Activated CD8-positive, alpha-beta T cell treated with anti-CD3 and anti-CD28 coated beads for 36 hours (primary cell): ENCODE measurements around the gene SMTNL1. TPM values are rescaled to one million over a fixed set of nuclear protein-coding genes. Genes with fewer than 3 reads are reported as not detected.

Experiments
- ATAC-seq: fragments of 200-7000 bp; cut with Tn5 transposase; one replicate; pipeline ENCODE4 v1.10.0; 2021; ENCODE audit warnings: mild to moderate bottlenecking, moderate library complexity
- CTCF ChIA-PET: fragments of 350-600 bp; sonication (Branson Sonifier 250); formaldehyde crosslinking; loops from one replicate; lab custom pipeline; 2021; ENCODE audit warnings: antibody characterized with exemption; lab: Charles Lee
- POLR2A ChIA-PET: fragments of 350-600 bp; sonication (Branson Sonifier 250); formaldehyde crosslinking; loops from one replicate; lab custom pipeline; 2021; ENCODE audit warnings: antibody characterized with exemption; lab: Charles Lee
- DNase-seq: peaks from one replicate; pipeline ENCODE4 v3.0.0-alpha.2; 2020
- H3K27ac Mint-ChIP-seq: one replicate; pipeline ENCODE4 v1.8.0; 2021; ENCODE audit warnings: mild to moderate bottlenecking, mixed read lengths
- H3K27me3 Mint-ChIP-seq: one replicate; pipeline ENCODE4 v1.8.0; 2021; ENCODE audit warnings: mixed read lengths
- H3K36me3 Mint-ChIP-seq: one replicate; pipeline ENCODE4 v1.8.0; 2021; ENCODE audit warnings: low read depth, mixed read lengths
- H3K4me1 Mint-ChIP-seq: one replicate; pipeline ENCODE4 v1.8.0; 2021; ENCODE audit warnings: low read depth, mixed read lengths
- H3K4me3 Mint-ChIP-seq: one replicate; pipeline ENCODE4 v1.8.0; 2021; ENCODE audit warnings: mild to moderate bottlenecking, moderate library complexity, mixed read lengths
- H3K9me3 Mint-ChIP-seq: one replicate; pipeline ENCODE4 v1.8.0; 2021; ENCODE audit warnings: mixed read lengths
- CTCF ChIP-seq: fragments of 200-600 bp; IDR thresholded peaks from one replicate; pipeline ENCODE4 v1.8.0; 2022; ENCODE audit warnings: antibody characterized with exemption, mild to moderate bottlenecking
- intact Hi-C: fragments of 100-400 bp; cut with micrococcal nuclease; formaldehyde crosslinking; loops from one replicate; pipeline ENCODE4 v1.10.0; 2022
- total RNA-seq, 2 experiments: library from RNA; stranded (reverse); gene quantifications; one replicate each; pipeline ENCODE4 v1.2.3, GENCODE V29; 2021

The SMTNL1 gene
- total RNA-seq, 2 experiments from 2014 or later = not detected

DNA sequence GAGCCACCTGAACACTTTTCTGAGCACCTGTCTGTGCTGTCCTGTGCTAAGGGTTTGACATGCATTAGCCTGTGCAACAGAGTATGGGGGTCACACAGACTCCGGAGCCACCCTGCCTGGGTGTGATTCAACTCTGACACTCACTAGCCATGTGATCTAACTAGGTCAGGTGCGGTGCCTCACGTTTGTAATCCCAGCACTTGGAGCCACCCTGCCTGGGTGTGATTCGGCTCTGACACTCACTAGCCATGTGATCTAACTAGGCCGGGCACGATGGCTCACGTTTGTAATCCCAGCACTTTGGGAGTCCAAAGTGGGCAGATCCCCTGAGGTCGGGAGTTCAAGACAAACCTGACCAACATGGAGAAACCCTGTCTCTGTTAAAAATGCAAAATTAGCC is 18.6 kb downstream of the SMTNL1 start:
- no peaks in the 10 kb centered on the region for H3K27me3 Mint-ChIP-seq
- H3K27ac Mint-ChIP-seq = no peak overlapping the region
- ChIA-PET POLR2A (no interaction called here), CTCF (no interaction called here)
- H3K36me3 Mint-ChIP-seq = peaks cover 48% of the 10 kb centered on the region
- DNase-seq (no peak), ATAC-seq (no peak)
- H3K4me1 Mint-ChIP-seq = peaks cover 4% of the 10 kb centered on the region
- intact Hi-C loops = no loop called here
- TF ChIP-seq CTCF = no peak
- H3K9me3 Mint-ChIP-seq = no peaks in the 10 kb centered on the region
- no peak overlapping the region for H3K4me3 Mint-ChIP-seq

DNA sequence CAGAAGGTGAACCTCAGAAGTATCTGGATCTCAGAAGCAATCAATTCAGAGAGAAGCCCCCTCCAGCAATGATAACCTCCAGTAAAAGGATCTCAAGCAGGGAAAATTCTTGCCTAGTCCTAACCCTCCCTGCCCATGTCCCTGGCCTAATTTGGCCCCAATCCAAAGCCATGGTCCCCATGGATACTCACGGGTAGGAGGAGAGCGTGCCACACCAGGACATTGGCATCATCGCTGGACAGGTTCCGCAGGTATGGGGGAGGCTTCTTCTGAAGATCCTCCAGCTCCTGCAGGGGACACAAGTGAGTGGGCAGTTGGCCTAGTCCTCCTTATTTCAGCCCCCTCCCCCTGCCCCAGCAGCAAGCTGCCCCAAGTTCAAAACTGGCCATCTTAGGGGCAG is 22.8 kb downstream of the SMTNL1 start:
- CTCF ChIA-PET = interaction anchor here (0.7 to 1.5 kb wide), 4 partner anchors 12 to 89 kb away, joined by 3 read pairs; no protein-coding TSS in a partner anchor
- H3K36me3 Mint-ChIP-seq = peaks cover 38% of the 10 kb centered on the region

DNA sequence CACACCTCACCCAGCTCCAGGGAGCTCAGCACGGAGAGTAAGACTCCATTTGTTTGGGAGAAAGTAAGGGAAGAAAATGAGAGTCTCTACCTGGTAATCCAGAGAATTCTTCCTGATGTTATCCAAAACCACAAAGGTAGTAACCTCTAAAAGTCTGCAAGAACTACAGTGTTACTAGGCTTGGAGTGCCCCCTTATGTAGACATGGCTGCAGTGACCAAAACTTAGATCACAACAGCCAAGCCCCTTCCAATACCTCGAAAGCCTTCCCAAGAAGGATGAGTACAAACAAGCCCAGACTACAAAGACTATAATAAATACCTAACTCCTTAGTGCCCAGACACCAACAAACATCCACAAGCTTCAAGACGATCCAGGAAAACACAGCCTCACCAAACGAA is 25.2 kb downstream of the SMTNL1 start:
- no peaks in the 10 kb centered on the region for H3K9me3 Mint-ChIP-seq
- no peak overlapping the region for H3K4me3 Mint-ChIP-seq
- no peak for ATAC-seq
- intact Hi-C loops = no loop called here
- CTCF ChIA-PET = interaction anchor here (0.9 to 2.5 kb wide), 5 partner anchors 8 to 105 kb away, joined by 3 to 7 read pairs (median 4); no protein-coding TSS in a partner anchor
- peak overlapping the region; percentile 65 for H3K27ac Mint-ChIP-seq
- peaks cover 33% of the 10 kb centered on the region for H3K36me3 Mint-ChIP-seq
- DNase-seq = no peak
- H3K27me3 Mint-ChIP-seq = no peaks in the 10 kb centered on the region
- POLR2A ChIA-PET = interaction anchor here (0.6 kb wide), 1 partner anchor 131 kb away, joined by 3 read pairs; no protein-coding TSS in a partner anchor
- no peak for TF ChIP-seq CTCF
- peaks cover 36% of the 10 kb centered on the region for H3K4me1 Mint-ChIP-seq

More for the DNA sequence above, 22.8 kb downstream of the SMTNL1 start:
- POLR2A ChIA-PET = no interaction called here
- no peak for DNase-seq
- Mint-ChIP-seq H3K4me1 (peaks cover 32% of the 10 kb centered on the region), H3K27ac (no peak overlapping the region), H3K9me3 (no peaks in the 10 kb centered on the region), H3K27me3 (no peaks in the 10 kb centered on the region), H3K4me3 (no peak overlapping the region)
- TF ChIP-seq CTCF = no peak
- ATAC-seq = no peak
- intact Hi-C loops = no loop called here

DNA sequence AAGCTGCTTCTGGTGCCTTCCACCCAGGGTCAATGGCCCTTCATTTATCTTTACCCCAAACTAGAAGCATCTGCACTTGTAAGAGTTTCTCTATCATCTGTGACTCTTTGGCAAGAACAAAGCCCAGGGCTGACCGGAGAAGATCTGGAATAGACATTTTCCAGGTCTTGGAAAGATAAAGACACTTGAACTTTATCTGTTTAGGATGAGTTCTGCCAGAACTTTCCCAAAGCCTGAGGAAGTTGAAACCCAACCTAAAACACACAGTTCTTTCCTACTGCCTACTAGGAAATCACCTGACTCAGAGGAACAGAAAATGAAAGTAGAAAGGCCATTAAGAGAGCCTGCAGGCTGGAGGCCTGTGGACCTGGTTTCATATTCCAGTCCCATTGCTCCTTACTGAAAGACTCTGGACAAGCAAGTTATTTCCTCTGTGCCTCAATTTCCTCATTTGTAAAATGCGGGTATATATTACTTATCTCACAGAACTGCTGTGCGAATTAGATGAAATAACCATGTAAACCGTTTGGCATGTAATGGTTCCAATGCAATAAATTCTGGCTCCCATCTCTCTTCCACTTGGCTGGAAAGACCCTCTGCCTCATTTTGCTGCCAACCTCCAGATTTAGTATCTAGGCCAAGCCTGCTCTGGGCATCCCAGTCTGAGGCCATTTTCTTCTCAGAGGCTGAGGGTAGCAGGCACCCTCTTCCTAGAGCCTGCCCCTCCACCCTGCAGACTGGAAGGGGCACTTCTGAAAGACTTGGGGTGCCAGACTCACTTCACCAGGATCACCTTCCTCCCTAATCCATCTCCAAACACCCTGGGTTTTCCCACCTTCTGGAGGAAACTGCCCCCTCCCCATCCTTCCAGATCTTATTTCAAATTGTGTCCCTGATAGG is 28.9 kb downstream of the SMTNL1 start:
- H3K4me1 Mint-ChIP-seq = peaks cover 39% of the 10 kb centered on the region
- peak; percentile 44 for DNase-seq
- POLR2A ChIA-PET = interaction anchor here (0.8 to 3.1 kb wide), 8 partner anchors 9 to 140 kb away, joined by 3 to 33 read pairs (median 4); partner anchors contain the start of gene CLP1
- CTCF ChIA-PET = interaction anchor here (0.7 to 9.6 kb wide), 5 partner anchors 40 to 78 kb away, joined by 3 to 346 read pairs (median 7); no protein-coding TSS in a partner anchor
- TF ChIP-seq CTCF = no peak
- peak overlapping the region; percentile 89 for H3K4me3 Mint-ChIP-seq
- intact Hi-C loops = no loop called here
- no peaks in the 10 kb centered on the region for H3K9me3 Mint-ChIP-seq
- H3K27ac Mint-ChIP-seq = peak overlapping the region; percentile 98
- peaks cover 25% of the 10 kb centered on the region for H3K36me3 Mint-ChIP-seq
- H3K27me3 Mint-ChIP-seq = no peaks in the 10 kb centered on the region
- ATAC-seq = peak; percentile 47
